GM12878 (cell line): ENCODE results near the gene ARHGAP19.

Experiments used
- CEBPB ChIP-seq, 2 experiments: fragments of 150-350 bp in 1 of 2; IDR thresholded peaks; 2 replicates each; pipeline ENCODE4 v1.6.1; 2012 to 2014; ENCODE audit warnings: low read depth in 2 of 2, low read length in 2 of 2, borderline replicate concordance in 1 of 2, inconsistent platforms in 1 of 2
- CHD2 ChIP-seq: IDR thresholded peaks from 2 replicates; pipeline ENCODE4 v1.6.1; 2011; ENCODE audit warnings: low read depth, low read length, improper control_type of control experiment, borderline replicate concordance
- DPF2 ChIP-seq: fragments of 450-650 bp; IDR thresholded peaks from 2 replicates; pipeline ENCODE4 v1.6.1; 2017; ENCODE audit warnings: mild to moderate bottlenecking
- EP300 ChIP-seq, 2 experiments: fragments of 150-350 bp in 1 of 2; IDR thresholded peaks; 2 replicates each; pipeline ENCODE4 v1.6.1; 2011 to 2012; ENCODE audit warnings: low read depth in 2 of 2, low read length in 2 of 2, borderline replicate concordance in 1 of 2, improper control_type of control experiment in 1 of 2, inconsistent platforms in 1 of 2; ENCODE audit not compliant: control insufficient read depth in 1 of 2
- KAT2A ChIP-seq: conservative IDR thresholded peaks from 2 replicates; pipeline ENCODE4 v1.6.1; 2011; ENCODE audit warnings: low read depth, low read length; ENCODE audit not compliant: control insufficient read depth
- POLR2A ChIP-seq: IDR thresholded peaks from 2 replicates; pipeline ENCODE4 v1.6.1; 2011; ENCODE audit warnings: low read depth, mild to moderate bottlenecking, low read length
- POLR2AphosphoS5 ChIP-seq: IDR thresholded peaks from 2 replicates; pipeline ENCODE4 v1.6.1; 2011; ENCODE audit warnings: mild to moderate bottlenecking, low read length, inconsistent platforms
- ZNF274 ChIP-seq: IDR thresholded peaks from one replicate; pipeline ENCODE4 v1.8.0; 2011; ENCODE audit not compliant: insufficient read length, insufficient read depth
- TF ChIP-seq, protein P1 (sequence below), 3 experiments: IDR thresholded peaks in 2 of 3; conservative IDR thresholded peaks in 1 of 3; 2 replicates each; pipeline ENCODE4 v1.5.1; 2011; ENCODE audit warnings: low read depth in 3 of 3, low read length in 3 of 3, mild to moderate bottlenecking in 3 of 3, control low read depth in 2 of 3, moderate library complexity in 2 of 3, inconsistent platforms in 1 of 3, mixed read lengths in 1 of 3; ENCODE audit not compliant: control insufficient read depth in 2 of 3, insufficient read depth in 1 of 3; ENCODE audit errors: extremely low read depth in 1 of 3
- TF ChIP-seq, protein P2 (sequence below): fragments of 450-650 bp; IDR thresholded peaks from 2 replicates; pipeline ENCODE4 v1.6.1; 2018; ENCODE audit warnings: borderline replicate concordance, mild to moderate bottlenecking; ENCODE audit not compliant: partially characterized antibody

DNA sequence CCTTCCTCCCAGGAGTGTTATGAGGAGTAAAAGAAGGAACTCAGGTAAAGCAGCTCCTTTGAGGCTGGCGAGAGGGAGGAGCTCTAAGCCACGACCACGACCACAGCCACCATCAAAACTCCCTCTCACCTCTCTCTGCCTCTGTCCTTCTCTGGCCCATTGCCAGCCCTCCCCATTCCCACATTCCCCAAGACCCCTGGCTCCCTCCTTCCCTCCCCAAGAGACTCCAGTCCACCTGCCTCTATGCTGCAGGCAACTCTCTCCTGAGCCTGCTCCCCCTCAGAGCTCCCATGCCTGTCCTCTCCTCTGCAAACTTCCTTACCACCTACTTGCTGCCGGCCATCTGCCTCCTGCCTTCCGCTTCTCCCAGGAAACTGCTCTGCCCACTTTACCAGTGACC, 116.2 kb downstream of the ARHGAP19 start:
- TF ChIP-seq, protein P1, sequence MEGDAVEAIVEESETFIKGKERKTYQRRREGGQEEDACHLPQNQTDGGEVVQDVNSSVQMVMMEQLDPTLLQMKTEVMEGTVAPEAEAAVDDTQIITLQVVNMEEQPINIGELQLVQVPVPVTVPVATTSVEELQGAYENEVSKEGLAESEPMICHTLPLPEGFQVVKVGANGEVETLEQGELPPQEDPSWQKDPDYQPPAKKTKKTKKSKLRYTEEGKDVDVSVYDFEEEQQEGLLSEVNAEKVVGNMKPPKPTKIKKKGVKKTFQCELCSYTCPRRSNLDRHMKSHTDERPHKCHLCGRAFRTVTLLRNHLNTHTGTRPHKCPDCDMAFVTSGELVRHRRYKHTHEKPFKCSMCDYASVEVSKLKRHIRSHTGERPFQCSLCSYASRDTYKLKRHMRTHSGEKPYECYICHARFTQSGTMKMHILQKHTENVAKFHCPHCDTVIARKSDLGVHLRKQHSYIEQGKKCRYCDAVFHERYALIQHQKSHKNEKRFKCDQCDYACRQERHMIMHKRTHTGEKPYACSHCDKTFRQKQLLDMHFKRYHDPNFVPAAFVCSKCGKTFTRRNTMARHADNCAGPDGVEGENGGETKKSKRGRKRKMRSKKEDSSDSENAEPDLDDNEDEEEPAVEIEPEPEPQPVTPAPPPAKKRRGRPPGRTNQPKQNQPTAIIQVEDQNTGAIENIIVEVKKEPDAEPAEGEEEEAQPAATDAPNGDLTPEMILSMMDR (IDR thresholded peaks at IDR 0.05 in 2 of 3, conservative IDR thresholded peaks at IDR 0.05 in 1 of 3; ENCODE audit: control insufficient read depth in 2 of 3, extremely low read depth in 1 of 3, insufficient read depth in 1 of 3, low read depth in 3 of 3, low read length in 3 of 3), result no peak
- TF ChIP-seq, protein P2, sequence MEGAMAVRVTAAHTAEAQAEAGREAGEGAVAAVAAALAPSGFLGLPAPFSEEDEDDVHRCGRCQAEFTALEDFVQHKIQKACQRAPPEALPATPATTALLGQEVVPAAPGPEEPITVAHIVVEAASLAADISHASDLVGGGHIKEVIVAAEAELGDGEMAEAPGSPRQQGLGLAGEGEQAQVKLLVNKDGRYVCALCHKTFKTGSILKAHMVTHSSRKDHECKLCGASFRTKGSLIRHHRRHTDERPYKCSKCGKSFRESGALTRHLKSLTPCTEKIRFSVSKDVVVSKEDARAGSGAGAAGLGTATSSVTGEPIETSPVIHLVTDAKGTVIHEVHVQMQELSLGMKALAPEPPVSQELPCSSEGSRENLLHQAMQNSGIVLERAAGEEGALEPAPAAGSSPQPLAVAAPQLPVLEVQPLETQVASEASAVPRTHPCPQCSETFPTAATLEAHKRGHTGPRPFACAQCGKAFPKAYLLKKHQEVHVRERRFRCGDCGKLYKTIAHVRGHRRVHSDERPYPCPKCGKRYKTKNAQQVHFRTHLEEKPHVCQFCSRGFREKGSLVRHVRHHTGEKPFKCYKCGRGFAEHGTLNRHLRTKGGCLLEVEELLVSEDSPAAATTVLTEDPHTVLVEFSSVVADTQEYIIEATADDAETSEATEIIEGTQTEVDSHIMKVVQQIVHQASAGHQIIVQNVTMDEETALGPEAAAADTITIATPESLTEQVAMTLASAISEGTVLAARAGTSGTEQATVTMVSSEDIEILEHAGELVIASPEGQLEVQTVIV, result no peak
- TF ChIP-seq EP300 (IDR thresholded peaks at IDR 0.05; ENCODE audit: borderline replicate concordance in 1 of 2, control insufficient read depth in 1 of 2, low read depth in 2 of 2, low read length in 2 of 2), result no peak
- TF ChIP-seq POLR2A, result no peak
- TF ChIP-seq POLR2AphosphoS5, result no peak
- TF ChIP-seq DPF2, result no peak
- no peak for TF ChIP-seq ZNF274
- TF ChIP-seq KAT2A, result no peak
- TF ChIP-seq CEBPB (IDR thresholded peaks at IDR 0.05; ENCODE audit: borderline replicate concordance in 1 of 2, low read depth in 2 of 2, low read length in 2 of 2), result no peak
- TF ChIP-seq CHD2, result no peak
